ENCODE results near the gene AP4S1.

GRCh38 chr14:30993071-30993470, 32.4 kb upstream of the AP4S1 start:
- TF ChIP-seq, protein P1, sequence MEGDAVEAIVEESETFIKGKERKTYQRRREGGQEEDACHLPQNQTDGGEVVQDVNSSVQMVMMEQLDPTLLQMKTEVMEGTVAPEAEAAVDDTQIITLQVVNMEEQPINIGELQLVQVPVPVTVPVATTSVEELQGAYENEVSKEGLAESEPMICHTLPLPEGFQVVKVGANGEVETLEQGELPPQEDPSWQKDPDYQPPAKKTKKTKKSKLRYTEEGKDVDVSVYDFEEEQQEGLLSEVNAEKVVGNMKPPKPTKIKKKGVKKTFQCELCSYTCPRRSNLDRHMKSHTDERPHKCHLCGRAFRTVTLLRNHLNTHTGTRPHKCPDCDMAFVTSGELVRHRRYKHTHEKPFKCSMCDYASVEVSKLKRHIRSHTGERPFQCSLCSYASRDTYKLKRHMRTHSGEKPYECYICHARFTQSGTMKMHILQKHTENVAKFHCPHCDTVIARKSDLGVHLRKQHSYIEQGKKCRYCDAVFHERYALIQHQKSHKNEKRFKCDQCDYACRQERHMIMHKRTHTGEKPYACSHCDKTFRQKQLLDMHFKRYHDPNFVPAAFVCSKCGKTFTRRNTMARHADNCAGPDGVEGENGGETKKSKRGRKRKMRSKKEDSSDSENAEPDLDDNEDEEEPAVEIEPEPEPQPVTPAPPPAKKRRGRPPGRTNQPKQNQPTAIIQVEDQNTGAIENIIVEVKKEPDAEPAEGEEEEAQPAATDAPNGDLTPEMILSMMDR (IDR thresholded peaks at IDR 0.05) = no peak
- no peak for TF ChIP-seq POLR2A (IDR thresholded peaks at IDR 0.05)
